Neuron (in vitro differentiated cells): ENCODE results near the gene WAPL.

Source experiments
- H2AFZ ChIP-seq: one replicate; pipeline ENCODE4 v1.6.1; 2013; ENCODE audit warnings: low read depth, mild to moderate bottlenecking, inconsistent platforms, low read length, moderate library complexity
- H3K27me3 ChIP-seq: one replicate; pipeline ENCODE4 v1.6.1; 2013; ENCODE audit warnings: low read length; ENCODE audit not compliant: insufficient read depth
- H3K36me3 ChIP-seq: one replicate; pipeline ENCODE4 v1.6.1; 2013; ENCODE audit warnings: low read length; ENCODE audit not compliant: insufficient read depth
- H3K4me1 ChIP-seq: one replicate; pipeline ENCODE4 v1.6.1; 2013; ENCODE audit warnings: low read length; ENCODE audit not compliant: insufficient read depth
- H3K4me3 ChIP-seq: 2 replicates; pipeline ENCODE4 v1.5.1; 2013; ENCODE audit warnings: mild to moderate bottlenecking, low read length, moderate library complexity
- H3K9me3 ChIP-seq: one replicate; pipeline ENCODE4 v1.6.1; 2013; ENCODE audit warnings: low read length

Gene WAPL

DNA sequence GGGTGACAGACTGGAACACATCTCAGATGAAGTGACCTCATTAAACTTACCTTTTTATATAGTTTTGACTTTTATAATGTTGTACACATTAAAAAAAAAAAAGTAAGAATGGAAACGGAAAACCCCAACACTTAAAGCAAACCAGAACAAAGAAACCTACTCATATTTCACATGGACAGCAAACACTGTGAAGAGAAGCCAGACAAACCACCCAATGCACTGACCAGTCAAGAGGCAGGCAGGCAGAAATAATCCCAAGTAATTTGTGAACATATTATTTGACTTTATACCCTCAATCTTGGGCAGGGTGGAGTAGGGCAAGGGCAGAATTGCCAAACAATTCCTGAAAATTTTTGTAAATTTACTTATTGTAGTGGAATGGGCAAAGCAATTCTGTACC lies 39.8 kb downstream of the WAPL start:
- H3K4me1 ChIP-seq, result no peaks in the 10 kb centered on the region
- peaks cover 24% of the 10 kb centered on the region for H3K36me3 ChIP-seq
- no peaks in the 10 kb centered on the region for H3K9me3 ChIP-seq
- H2AFZ ChIP-seq, result no peak overlapping the region
- H3K4me3 ChIP-seq, result no peak overlapping the region
- no peaks in the 10 kb centered on the region for H3K27me3 ChIP-seq

DNA sequence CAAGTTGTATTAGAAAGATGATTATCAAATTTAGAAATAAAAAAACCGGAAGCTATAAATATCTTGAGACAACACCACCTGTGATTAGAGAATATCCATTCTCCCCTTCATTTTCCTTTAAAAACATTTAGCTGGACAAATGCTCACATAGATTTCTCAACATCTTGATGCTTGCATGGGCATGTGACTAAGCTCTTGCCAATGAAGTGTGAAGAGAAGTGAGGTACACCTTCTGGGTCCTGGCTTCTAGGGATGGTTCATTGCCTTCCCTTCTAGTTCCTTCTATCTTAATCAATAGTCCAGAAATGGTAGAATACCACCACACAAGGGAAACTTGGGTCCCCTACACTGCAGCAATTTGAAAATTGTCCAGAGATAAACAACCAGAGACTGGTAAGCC lies 41.0 kb downstream of the WAPL start:
- Histone ChIP-seq H2AFZ (no peak overlapping the region), H3K27me3 (no peaks in the 10 kb centered on the region), H3K9me3 (no peaks in the 10 kb centered on the region), H3K36me3 (peaks cover 22% of the 10 kb centered on the region), H3K4me1 (no peaks in the 10 kb centered on the region), H3K4me3 (no peak overlapping the region)

DNA sequence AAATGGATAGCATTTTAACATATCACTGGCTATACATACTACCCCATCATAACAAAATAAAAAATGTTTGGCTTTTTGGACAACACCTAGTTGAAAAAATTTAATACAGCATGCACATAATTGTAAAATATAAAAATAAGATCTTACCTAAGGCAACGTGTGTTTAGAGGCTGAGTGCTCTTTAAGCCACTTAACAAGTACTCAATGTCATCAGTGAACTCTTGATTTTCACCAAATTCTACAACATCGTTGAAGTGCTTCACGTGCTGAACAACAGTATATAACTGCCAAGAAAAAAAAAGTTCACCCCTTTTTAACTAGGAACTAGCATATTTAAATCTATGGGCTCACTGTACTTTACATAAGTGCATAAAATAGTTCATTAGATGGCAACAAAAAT lies 49.5 kb downstream of the WAPL start:
- no peaks in the 10 kb centered on the region for H3K4me1 ChIP-seq

DNA sequence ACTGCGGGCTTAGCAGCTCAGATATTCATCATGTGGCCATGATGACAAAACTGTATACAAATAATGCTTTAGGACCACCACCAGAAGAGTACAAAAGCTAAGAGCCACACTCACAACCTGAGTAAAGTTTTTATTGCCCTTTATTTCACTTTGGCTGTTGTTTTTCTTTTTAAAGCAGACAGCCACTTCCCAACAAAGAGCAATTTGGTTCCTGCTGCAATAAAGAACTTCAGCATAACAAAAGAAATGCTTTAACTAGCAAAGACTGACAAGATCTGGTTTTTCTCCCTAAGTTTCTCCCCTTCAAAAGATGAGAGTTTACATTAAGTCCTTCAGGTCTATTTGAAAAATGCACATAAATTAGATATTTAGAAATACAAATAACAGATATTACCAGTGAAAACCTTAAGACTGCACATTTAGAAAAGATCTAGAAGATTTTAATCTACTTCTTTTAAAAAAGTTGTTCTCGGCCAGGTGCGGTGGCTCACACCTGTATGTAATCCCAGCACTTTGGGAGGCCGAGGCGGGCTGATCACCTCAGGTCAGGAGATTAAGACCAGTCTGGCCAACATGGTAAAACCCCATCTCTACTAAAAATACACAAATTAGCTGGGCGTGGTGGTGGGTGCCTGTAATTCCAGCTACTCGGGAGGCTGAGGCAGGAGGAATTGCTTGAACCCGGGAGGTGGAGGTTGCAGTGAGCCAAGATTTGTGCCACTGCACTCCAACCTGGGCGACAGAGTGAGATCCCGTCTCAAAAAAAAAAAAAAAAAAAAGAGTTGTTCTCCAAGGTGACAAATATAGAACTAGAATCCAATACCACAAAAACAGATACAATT lies 59.4 kb downstream of the WAPL start:
- no peaks in the 10 kb centered on the region for H3K27me3 ChIP-seq
- no peaks in the 10 kb centered on the region for H3K9me3 ChIP-seq
- H3K4me3 ChIP-seq, result no peak overlapping the region
- H3K4me1 ChIP-seq, result peaks cover 2% of the 10 kb centered on the region
- peaks cover 80% of the 10 kb centered on the region for H3K36me3 ChIP-seq
- no peak overlapping the region for H2AFZ ChIP-seq

More for the DNA sequence above, 49.5 kb downstream of the WAPL start:
- H2AFZ ChIP-seq, result no peak overlapping the region
- H3K27me3 ChIP-seq, result no peaks in the 10 kb centered on the region
- no peaks in the 10 kb centered on the region for H3K9me3 ChIP-seq
- H3K36me3 ChIP-seq, result peaks cover 52% of the 10 kb centered on the region
- H3K4me3 ChIP-seq, result no peak overlapping the region

DNA sequence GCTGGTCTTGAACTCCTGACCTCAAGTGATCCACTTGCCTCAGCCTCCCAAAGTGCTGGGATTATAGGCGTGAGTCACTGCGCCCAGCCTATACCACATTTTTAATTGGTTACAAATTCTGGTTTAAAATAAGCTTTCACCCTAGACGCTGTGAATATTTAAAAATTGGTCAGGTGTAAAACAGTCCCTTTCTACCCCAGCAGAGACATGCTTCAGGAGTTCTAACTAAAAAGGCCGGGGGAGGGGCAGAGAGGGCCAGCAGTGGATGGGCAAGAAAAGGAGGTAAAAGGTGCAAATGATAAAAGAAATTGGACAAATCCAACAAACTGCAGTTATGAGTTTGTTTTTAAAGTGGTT lies 70.0 kb downstream of the WAPL start:
- no peaks in the 10 kb centered on the region for H3K4me1 ChIP-seq
- H3K27me3 ChIP-seq, result no peaks in the 10 kb centered on the region
- peaks cover 65% of the 10 kb centered on the region for H3K36me3 ChIP-seq
- peaks cover 4% of the 10 kb centered on the region for H3K9me3 ChIP-seq
- no peak overlapping the region for H3K4me3 ChIP-seq
- no peak overlapping the region for H2AFZ ChIP-seq

DNA sequence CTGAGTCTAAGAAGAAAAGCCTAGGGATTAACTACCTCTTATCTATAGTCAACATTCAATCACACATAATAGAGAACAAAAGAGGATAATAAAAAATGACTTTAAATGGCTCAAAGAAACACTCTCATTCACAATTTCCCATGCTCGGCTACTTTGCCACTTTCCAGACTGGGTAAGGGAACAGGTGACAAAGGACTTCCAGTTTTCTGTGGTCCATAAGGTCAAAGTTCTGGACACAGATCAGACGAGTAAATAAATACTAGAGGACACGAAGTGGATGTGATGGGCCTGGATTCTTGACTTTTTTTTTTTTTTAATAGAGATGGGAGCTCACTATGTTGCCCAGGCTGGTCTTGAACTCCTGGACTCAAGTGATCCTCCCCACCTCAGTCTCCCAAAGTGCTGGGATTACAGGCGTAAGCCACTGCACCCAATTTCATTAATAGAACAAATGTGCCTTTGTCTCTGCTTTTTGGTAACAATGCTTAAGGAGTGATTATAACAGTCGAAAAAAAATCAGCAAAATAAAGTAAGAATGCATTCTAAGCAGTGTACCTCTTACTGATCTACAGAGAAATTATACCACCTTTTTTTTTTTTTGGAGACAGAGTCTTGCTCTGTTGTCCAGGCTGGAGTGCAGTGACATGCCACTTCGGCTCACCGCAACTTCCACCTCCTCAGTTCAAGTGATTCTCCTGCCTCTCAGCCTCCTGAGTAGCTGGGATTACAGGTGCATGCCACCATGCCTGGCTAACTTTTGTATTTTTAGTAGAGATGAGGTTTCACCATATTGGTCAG lies 70.6 kb downstream of the WAPL start:
- no peaks in the 10 kb centered on the region for H3K27me3 ChIP-seq
- H3K4me1 ChIP-seq, result no peaks in the 10 kb centered on the region
- H3K4me3 ChIP-seq, result no peak overlapping the region
- H3K36me3 ChIP-seq, result peaks cover 67% of the 10 kb centered on the region
- peaks cover 3% of the 10 kb centered on the region for H3K9me3 ChIP-seq
- no peak overlapping the region for H2AFZ ChIP-seq

DNA sequence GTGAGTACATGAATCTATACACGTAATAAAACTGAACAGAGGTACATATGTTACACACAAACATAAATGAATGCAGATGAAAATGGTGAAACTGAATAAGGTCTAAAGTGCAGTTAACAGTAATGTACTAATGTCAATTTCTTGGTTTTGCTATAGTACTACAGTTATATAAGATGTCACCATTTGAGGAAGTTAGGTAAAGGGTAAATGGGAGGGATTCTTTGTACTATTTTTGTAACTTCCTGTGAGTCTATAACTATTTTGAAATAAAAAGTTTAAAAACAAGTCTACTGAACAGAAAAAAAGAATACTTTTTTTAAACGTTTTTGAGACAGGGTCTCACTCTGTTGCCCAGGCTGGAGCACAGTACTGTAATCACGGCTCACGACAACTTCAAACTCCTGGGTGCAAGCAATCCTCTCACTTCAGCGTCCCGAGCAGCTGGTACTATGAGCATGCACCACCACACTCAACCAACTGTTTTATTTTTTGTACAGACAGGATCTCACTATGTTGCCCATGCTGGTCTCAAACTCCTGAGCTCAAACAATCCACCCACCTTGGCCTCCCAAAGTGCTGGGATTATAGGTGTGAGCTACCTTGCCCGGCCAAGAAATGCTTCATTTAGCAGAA lies 71.5 kb downstream of the WAPL start:
- Histone ChIP-seq H3K27me3 (no peaks in the 10 kb centered on the region), H3K36me3 (peaks cover 73% of the 10 kb centered on the region)

DNA sequence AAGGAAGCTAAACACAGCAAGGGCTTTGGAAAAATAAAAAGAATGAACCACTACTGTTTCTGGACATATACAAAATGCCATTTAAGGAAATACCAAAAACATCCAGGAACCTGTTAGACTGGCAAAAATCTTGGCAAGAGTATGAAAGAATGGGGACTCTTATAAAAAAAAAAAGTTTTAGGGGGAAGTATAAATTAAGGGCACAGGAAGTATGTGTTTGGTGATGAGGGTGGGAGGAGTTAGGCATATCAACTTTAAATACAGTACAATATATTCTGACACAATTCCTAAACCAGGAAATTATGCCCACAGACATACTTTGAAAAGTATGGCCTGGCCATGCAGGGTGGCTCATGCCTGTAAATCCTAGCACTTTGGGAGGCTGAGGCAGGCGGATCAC lies 74.2 kb downstream of the WAPL start:
- Histone ChIP-seq H3K9me3 (no peaks in the 10 kb centered on the region), H3K27me3 (no peaks in the 10 kb centered on the region), H2AFZ (no peak overlapping the region), H3K36me3 (peaks cover 81% of the 10 kb centered on the region), H3K4me3 (no peak overlapping the region), H3K4me1 (no peaks in the 10 kb centered on the region)

More for the DNA sequence above, 71.5 kb downstream of the WAPL start:
- Histone ChIP-seq H3K4me3 (no peak overlapping the region), H3K4me1 (no peaks in the 10 kb centered on the region), H2AFZ (no peak overlapping the region), H3K9me3 (no peaks in the 10 kb centered on the region)

DNA sequence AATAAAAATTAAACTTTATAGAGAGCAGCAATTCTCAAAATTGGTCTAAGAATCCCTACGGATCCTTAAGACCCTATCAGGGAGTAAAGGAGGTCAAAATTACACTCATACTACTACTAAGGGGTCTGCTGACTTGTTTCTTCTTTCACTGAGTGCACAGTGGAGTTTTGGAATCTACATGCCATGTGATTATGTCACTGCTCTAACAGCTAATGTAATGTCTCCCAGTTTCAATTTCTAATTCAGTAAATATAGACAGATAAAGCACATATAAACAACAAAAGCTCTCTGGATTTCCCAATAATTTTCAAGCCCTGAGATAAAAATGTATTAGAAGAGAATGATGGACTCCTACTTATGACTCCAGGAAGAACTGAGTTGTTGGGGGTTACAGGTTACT lies 74.6 kb downstream of the WAPL start:
- Histone ChIP-seq H2AFZ (no peak overlapping the region), H3K27me3 (no peaks in the 10 kb centered on the region), H3K4me3 (no peak overlapping the region), H3K36me3 (peaks cover 78% of the 10 kb centered on the region), H3K4me1 (no peaks in the 10 kb centered on the region), H3K9me3 (no peaks in the 10 kb centered on the region)

DNA sequence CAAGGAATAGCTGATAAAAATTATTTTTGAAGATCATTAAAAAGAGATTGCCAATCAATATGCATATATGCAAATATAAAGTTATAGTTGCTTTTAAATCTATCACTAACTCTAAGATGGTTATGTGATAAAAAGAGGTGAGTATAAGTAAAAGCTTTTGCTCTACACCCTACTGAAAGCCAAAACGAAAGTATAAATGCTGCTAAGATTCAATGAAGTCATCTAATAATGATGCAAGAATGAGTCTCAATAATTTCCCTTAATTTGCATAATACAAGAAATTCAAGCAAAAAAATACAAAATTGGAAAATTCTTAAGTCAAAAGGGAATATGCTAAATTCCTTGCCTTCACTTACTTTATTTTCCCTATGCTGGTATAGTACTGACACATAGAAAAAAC lies 75.2 kb downstream of the WAPL start:
- H3K36me3 ChIP-seq, result peaks cover 78% of the 10 kb centered on the region
- H2AFZ ChIP-seq, result no peak overlapping the region
- H3K9me3 ChIP-seq, result peaks cover 1% of the 10 kb centered on the region
- H3K4me3 ChIP-seq, result no peak overlapping the region
- no peaks in the 10 kb centered on the region for H3K4me1 ChIP-seq
- no peaks in the 10 kb centered on the region for H3K27me3 ChIP-seq

DNA sequence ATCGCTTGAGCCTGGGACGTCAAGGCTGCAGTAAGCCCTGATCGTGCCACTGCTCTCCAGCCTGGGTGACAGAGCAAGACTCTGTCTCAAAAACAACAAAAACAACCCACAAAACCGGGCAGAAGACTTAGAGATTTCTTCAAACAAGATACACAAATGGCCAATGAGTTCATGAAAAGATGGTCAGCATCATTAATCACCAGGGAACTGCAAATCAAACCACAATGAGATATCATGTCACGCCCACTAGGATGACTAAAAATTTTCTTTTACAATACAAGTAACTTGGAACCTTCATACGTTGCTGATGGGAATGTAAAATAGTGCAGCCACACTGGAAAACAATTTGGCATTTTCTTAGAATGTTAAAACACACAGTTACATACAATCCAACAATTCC lies 77.7 kb downstream of the WAPL start:
- Histone ChIP-seq H3K4me1 (no peaks in the 10 kb centered on the region), H3K9me3 (peaks cover 2% of the 10 kb centered on the region), H3K27me3 (no peaks in the 10 kb centered on the region), H3K4me3 (no peak overlapping the region), H2AFZ (no peak overlapping the region), H3K36me3 (peaks cover 78% of the 10 kb centered on the region)

DNA sequence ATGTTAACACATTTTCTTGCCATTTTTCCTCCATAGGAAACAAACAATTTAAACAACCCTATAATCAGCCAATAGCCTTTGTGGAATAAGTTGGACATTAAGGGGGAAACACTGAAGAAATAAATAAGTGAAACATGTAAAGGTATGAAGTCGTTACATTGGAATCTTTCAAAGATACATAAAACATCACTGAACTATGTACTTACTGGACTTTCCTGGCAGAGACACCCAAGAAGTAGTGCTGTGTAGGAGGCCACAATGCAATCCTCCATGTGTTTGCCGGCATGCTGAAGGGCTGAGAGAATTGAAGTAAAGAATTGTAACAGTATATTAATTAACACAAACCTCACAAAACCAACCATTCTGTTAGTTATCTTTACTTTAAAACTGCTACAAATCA lies 78.5 kb downstream of the WAPL start:
- H3K4me3 ChIP-seq, result no peak overlapping the region
- no peaks in the 10 kb centered on the region for H3K27me3 ChIP-seq
- H2AFZ ChIP-seq, result no peak overlapping the region
- H3K9me3 ChIP-seq, result peaks cover 2% of the 10 kb centered on the region
- H3K36me3 ChIP-seq, result peaks cover 77% of the 10 kb centered on the region
- H3K4me1 ChIP-seq, result no peaks in the 10 kb centered on the region
